Parathyroid adenoma (tissue), 2 donors: Measurements from ENCODE around the gene MYPN.

Experiments used
- H2AFZ ChIP-seq: fragments of 300-600 bp; sonication (generic); one replicate; pipeline ENCODE4 v1.7.0; 2017; ENCODE audit warnings: antibody characterized with exemption, mild to moderate bottlenecking
- H3K27ac ChIP-seq: fragments of 300-600 bp; sonication (generic); one replicate; pipeline ENCODE4 v1.7.0; 2017
- H3K27me3 ChIP-seq: fragments of 300-600 bp; sonication (generic); one replicate; pipeline ENCODE4 v1.7.0; 2017; ENCODE audit warnings: low read length; ENCODE audit not compliant: control insufficient read depth, insufficient read depth
- H3K36me3 ChIP-seq: fragments of 300-600 bp; sonication (generic); one replicate; pipeline ENCODE4 v1.7.0; 2017; ENCODE audit warnings: low read length; ENCODE audit not compliant: control insufficient read depth, insufficient read depth
- H3K4me1 ChIP-seq: fragments of 300-600 bp; sonication (generic); one replicate; pipeline ENCODE4 v1.7.0; 2017; ENCODE audit warnings: control low read depth
- H3K4me2 ChIP-seq: fragments of 300-600 bp; sonication (generic); one replicate; pipeline ENCODE4 v1.7.0; 2017; ENCODE audit warnings: low read length
- H3K4me3 ChIP-seq: fragments of 300-600 bp; sonication (generic); one replicate; pipeline ENCODE4 v1.7.0; 2017; ENCODE audit warnings: low read depth, low read length
- H3K79me2 ChIP-seq: fragments of 300-600 bp; sonication (generic); one replicate; pipeline ENCODE4 v1.7.0; 2017; ENCODE audit warnings: control low read depth
- H3K9ac ChIP-seq: fragments of 300-600 bp; sonication (generic); one replicate; pipeline ENCODE4 v1.7.0; 2017; ENCODE audit warnings: mild to moderate bottlenecking
- H3K9me3 ChIP-seq: fragments of 300-600 bp; sonication (generic); one replicate; pipeline ENCODE4 v1.7.0; 2017; ENCODE audit warnings: low read length; ENCODE audit not compliant: control insufficient read depth
- TF ChIP-seq, protein P1 (sequence below): fragments of 300-600 bp; sonication (generic); IDR thresholded peaks from one replicate; pipeline ENCODE4 v1.7.0; 2017; ENCODE audit warnings: antibody characterized with exemption, mild to moderate bottlenecking
- donor health status: primary hyperparathyroidism.

The MYPN gene

DNA sequence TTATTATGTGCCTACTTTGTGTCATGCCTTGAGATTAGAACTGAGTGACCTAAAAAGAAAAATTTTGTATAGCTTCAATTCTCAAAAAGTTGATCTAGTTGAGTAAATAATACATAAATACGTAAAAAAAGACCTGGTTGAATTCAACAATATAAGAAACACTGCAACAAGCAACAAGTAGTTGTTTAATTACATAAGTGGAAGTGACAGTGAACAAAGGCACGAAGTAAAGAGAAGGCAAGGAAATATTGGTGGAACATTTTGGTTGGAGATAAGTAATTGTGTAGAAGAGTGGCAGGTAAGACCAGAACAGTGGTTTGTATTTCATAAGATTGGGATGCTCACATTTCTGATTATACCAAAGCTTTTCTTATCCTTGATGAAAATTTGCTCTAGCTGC, 8.2 kb upstream of the MYPN start:
- Histone ChIP-seq H3K4me1 (no peaks in the 10 kb centered on the region), H2AFZ (no peak overlapping the region), H3K9me3 (no peaks in the 10 kb centered on the region), H3K36me3 (no peaks in the 10 kb centered on the region), H3K9ac (no peak overlapping the region), H3K27me3 (no peaks in the 10 kb centered on the region), H3K4me2 (no peak overlapping the region), H3K4me3 (no peak overlapping the region), H3K27ac (no peak overlapping the region), H3K79me2 (no peaks in the 10 kb centered on the region)
- TF ChIP-seq, protein P1, sequence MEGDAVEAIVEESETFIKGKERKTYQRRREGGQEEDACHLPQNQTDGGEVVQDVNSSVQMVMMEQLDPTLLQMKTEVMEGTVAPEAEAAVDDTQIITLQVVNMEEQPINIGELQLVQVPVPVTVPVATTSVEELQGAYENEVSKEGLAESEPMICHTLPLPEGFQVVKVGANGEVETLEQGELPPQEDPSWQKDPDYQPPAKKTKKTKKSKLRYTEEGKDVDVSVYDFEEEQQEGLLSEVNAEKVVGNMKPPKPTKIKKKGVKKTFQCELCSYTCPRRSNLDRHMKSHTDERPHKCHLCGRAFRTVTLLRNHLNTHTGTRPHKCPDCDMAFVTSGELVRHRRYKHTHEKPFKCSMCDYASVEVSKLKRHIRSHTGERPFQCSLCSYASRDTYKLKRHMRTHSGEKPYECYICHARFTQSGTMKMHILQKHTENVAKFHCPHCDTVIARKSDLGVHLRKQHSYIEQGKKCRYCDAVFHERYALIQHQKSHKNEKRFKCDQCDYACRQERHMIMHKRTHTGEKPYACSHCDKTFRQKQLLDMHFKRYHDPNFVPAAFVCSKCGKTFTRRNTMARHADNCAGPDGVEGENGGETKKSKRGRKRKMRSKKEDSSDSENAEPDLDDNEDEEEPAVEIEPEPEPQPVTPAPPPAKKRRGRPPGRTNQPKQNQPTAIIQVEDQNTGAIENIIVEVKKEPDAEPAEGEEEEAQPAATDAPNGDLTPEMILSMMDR = no peak

DNA sequence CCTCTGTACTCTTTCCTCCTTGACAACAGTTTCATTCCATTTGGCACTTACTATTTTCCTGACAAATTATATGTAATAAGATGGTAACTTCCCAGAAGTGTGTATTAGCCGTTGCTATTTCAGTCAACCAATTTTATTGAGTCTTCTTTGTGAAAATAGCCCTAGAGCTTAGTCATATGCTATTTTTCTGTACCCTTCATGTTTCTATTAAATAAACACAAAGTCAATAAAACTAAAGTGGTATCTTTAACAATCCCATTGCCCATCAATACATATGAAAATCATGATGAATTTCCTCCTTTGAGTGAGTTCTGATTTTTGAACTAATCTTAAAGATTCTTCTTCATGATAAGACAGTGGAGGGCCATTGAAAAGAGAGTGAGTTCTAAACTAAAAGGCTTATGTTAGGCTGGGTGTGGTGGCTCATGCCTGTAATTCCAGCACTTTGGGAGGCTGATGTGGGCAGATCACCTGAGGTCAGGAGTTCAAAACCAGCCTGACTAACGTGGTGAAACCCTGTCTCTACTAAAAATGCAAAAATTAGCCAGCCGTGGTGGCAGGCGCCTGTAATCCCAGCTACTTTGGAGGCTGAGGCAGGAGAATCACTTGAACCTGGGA, 5.9 kb upstream of the MYPN start:
- no peak overlapping the region for H2AFZ ChIP-seq
- H3K4me1 ChIP-seq = no peaks in the 10 kb centered on the region
- H3K9me3 ChIP-seq = no peaks in the 10 kb centered on the region
- H3K27me3 ChIP-seq = no peaks in the 10 kb centered on the region
- no peak overlapping the region for H3K27ac ChIP-seq
- H3K36me3 ChIP-seq = no peaks in the 10 kb centered on the region
- TF ChIP-seq, protein P1 = no peak
- no peak overlapping the region for H3K9ac ChIP-seq
- H3K79me2 ChIP-seq = no peaks in the 10 kb centered on the region
- no peak overlapping the region for H3K4me3 ChIP-seq
- no peak overlapping the region for H3K4me2 ChIP-seq

DNA sequence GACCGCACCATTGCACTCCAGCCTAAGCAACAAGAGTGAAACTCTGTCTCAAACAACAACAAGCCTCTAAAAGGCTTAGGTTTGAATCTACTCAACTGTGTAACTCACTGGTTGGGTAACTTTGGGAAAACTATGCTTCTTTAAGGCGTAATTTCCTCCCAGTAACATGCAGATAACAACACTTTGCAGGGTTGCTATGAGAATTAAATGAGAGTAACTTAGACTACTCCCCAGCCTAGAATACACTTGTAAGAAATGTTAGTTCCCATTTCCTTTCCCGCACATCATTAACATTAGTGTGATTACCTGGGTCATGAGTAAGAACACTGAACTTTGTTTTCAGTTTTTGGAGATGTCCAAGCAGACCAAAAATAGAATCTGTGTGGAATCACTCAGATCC, 5.4 kb upstream of the MYPN start:
- Histone ChIP-seq H3K9me3 (no peaks in the 10 kb centered on the region), H3K27ac (no peak overlapping the region), H3K9ac (no peak overlapping the region), H3K4me1 (no peaks in the 10 kb centered on the region), H3K36me3 (no peaks in the 10 kb centered on the region), H3K27me3 (no peaks in the 10 kb centered on the region), H3K4me3 (no peak overlapping the region), H3K79me2 (no peaks in the 10 kb centered on the region), H2AFZ (no peak overlapping the region), H3K4me2 (no peak overlapping the region)
- TF ChIP-seq, protein P1 = no peak

DNA sequence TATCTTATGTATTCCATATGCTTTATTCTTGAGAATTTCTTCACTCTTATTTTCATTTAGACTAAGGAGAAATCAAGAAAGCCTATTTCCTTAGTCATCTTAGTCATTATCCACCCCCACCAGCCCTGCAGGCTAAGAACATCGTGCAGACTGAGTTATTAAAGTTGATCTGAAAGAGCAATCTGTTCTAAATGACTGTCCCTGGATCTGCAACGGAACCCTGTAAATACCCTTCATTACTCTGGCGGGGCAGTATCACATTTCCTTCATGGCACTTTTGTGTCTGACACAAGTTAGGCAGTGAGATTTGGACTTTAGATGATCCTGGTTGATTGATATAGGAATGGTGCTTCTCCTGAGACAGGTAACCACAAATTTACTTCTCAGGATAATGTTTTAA, 3.5 kb upstream of the MYPN start:
- Histone ChIP-seq H3K4me1 (no peaks in the 10 kb centered on the region), H3K4me3 (no peak overlapping the region), H3K9ac (no peak overlapping the region), H3K27me3 (no peaks in the 10 kb centered on the region), H3K27ac (no peak overlapping the region), H3K79me2 (no peaks in the 10 kb centered on the region), H2AFZ (no peak overlapping the region), H3K36me3 (no peaks in the 10 kb centered on the region), H3K4me2 (no peak overlapping the region), H3K9me3 (no peaks in the 10 kb centered on the region)
- TF ChIP-seq, protein P1 = no peak

DNA sequence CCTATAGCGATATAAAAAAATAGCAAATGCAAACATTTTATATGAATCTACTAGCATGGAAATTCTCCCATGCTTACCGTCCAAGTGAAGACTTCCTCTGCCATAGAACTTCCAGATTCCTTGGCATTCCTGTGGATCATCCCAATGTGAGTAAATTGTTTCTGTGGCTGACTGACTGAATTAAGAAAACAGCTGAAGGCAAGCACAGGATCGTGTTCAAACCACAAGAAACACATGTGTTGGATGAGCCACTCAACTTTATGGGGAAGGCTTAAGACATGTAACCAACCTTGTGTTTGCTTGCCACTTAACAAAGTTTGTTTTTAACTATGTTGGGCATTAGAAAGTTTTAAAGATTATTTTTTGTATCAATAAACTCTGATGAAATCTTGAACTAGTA, 2.6 kb upstream of the MYPN start:
- no peaks in the 10 kb centered on the region for H3K36me3 ChIP-seq
- TF ChIP-seq, protein P1 = no peak

More for the DNA sequence above, 2.6 kb upstream of the MYPN start:
- H3K4me2 ChIP-seq = no peak overlapping the region
- no peaks in the 10 kb centered on the region for H3K79me2 ChIP-seq
- no peaks in the 10 kb centered on the region for H3K27me3 ChIP-seq
- no peak overlapping the region for H3K27ac ChIP-seq
- H3K4me1 ChIP-seq = no peaks in the 10 kb centered on the region
- H2AFZ ChIP-seq = no peak overlapping the region
- no peaks in the 10 kb centered on the region for H3K9me3 ChIP-seq
- H3K4me3 ChIP-seq = no peak overlapping the region
- no peak overlapping the region for H3K9ac ChIP-seq
